WTC11 (cell line): ENCODE data around the gene FBXO45. TPM values are rescaled to one million over a fixed set of nuclear protein-coding genes. Genes with fewer than 3 reads are reported as not detected.

Experiments used
- ATAC-seq: fragments of 200-7000 bp; cut with Tn5 transposase; 2 replicates; pipeline ENCODE4 v1.10.0; 2021; ENCODE audit warnings: mild to moderate bottlenecking, moderate library complexity
- CTCF ChIA-PET: fragments of 300-600 bp; sonication (Branson Sonifier 250); formaldehyde crosslinking; loops from one replicate; lab custom pipeline; 2021; ENCODE audit warnings: antibody characterized with exemption; lab: Charles Lee
- POLR2A ChIA-PET: fragments of 350-600 bp; sonication (Branson Sonifier 250); formaldehyde crosslinking; loops from one replicate; lab custom pipeline; 2021; ENCODE audit warnings: antibody characterized with exemption; lab: Charles Lee
- DNase-seq: peaks from one replicate; pipeline ENCODE4 v3.0.0; 2021; ENCODE audit warnings: low spot score
- H3K27ac Mint-ChIP-seq: 2 replicates; pipeline ENCODE4 v1.8.0; 2021; ENCODE audit warnings: mixed read lengths
- H3K27me3 Mint-ChIP-seq: 2 replicates; pipeline ENCODE4 v1.8.0; 2021; ENCODE audit warnings: low read depth, mild to moderate bottlenecking, moderate library complexity, mixed read lengths
- H3K36me3 Mint-ChIP-seq: 2 replicates; pipeline ENCODE4 v1.8.0; 2021; ENCODE audit warnings: mixed read lengths
- H3K4me1 Mint-ChIP-seq: 2 replicates; pipeline ENCODE4 v1.8.0; 2022; ENCODE audit warnings: mixed read lengths
- H3K4me3 Mint-ChIP-seq: 2 replicates; pipeline ENCODE4 v1.8.0; 2021; ENCODE audit warnings: mild to moderate bottlenecking, moderate library complexity, mixed read lengths
- H3K9me3 Mint-ChIP-seq: 2 replicates; pipeline ENCODE4 v1.8.0; 2021; ENCODE audit warnings: mixed read lengths
- AFF4 ChIP-seq: sonication (generic); formaldehyde crosslinking; IDR thresholded peaks from 2 replicates; pipeline ENCODE4 v1.8.1; 2023; ENCODE audit warnings: mild to moderate bottlenecking, missing genetic modification reagents, borderline replicate concordance
- ARID4B ChIP-seq: sonication (generic); formaldehyde crosslinking; IDR thresholded peaks from 2 replicates; pipeline ENCODE4 v1.8.0; 2023; ENCODE audit warnings: missing genetic modification reagents, mild to moderate bottlenecking, borderline replicate concordance
- CREM ChIP-seq: sonication (generic); formaldehyde crosslinking; IDR thresholded peaks from 2 replicates; pipeline ENCODE4 v1.8.1; 2022; ENCODE audit warnings: mild to moderate bottlenecking, missing genetic modification reagents, moderate library complexity
- JUN ChIP-seq: sonication (generic); formaldehyde crosslinking; IDR thresholded peaks from 2 replicates; pipeline ENCODE4 v1.8.0; 2023; ENCODE audit warnings: mild to moderate bottlenecking, missing genetic modification reagents
- NFATC4 ChIP-seq: fragments of 250-450 bp; sonication (Bioruptor Pico); IDR thresholded peaks from 2 replicates; pipeline ENCODE4 v1.9.0; 2021; ENCODE audit warnings: mild to moderate bottlenecking
- OVOL2 ChIP-seq: fragments of 250-450 bp; sonication (Bioruptor Pico); IDR thresholded peaks from 2 replicates; pipeline ENCODE4 v1.9.0; 2021; ENCODE audit warnings: mild to moderate bottlenecking, borderline replicate concordance
- PRDM15 ChIP-seq: sonication (generic); formaldehyde crosslinking; IDR thresholded peaks from 2 replicates; pipeline ENCODE4 v1.8.0; 2022; ENCODE audit warnings: missing genetic modification reagents
- ZNF121 ChIP-seq: sonication (generic); formaldehyde crosslinking; IDR thresholded peaks from 2 replicates; pipeline ENCODE4 v1.8.0; 2023; ENCODE audit warnings: missing genetic modification reagents
- ZNF232 ChIP-seq: sonication (generic); formaldehyde crosslinking; IDR thresholded peaks from 2 replicates; pipeline ENCODE4 v1.8.0; 2022; ENCODE audit warnings: mild to moderate bottlenecking, missing genetic modification reagents
- total RNA-seq: library from RNA; stranded (reverse); gene quantifications from 3 replicates; pipeline ENCODE4 v1.2.3, GENCODE V29; 2021
- TF ChIP-seq, protein P1 (sequence below): fragments of 200-600 bp; IDR thresholded peaks from 2 replicates; pipeline ENCODE4 v1.8.0; 2022; ENCODE audit warnings: antibody characterized with exemption
- TF ChIP-seq, protein P2 (sequence below): sonication (generic); formaldehyde crosslinking; IDR thresholded peaks from 2 replicates; pipeline ENCODE4 v1.8.0; 2022; ENCODE audit warnings: mild to moderate bottlenecking, missing genetic modification reagents
- TF ChIP-seq, protein P3 (sequence below): fragments of 250-450 bp; sonication (Bioruptor Pico); IDR thresholded peaks from 2 replicates; pipeline ENCODE4 v1.9.0; 2021; ENCODE audit warnings: mild to moderate bottlenecking, borderline replicate concordance
- TF ChIP-seq, protein P4 (sequence below): sonication (generic); formaldehyde crosslinking; conservative IDR thresholded peaks from 2 replicates; pipeline ENCODE4 v1.8.1; 2022; ENCODE audit warnings: mild to moderate bottlenecking, missing genetic modification reagents

FBXO45 gene
- total RNA-seq, 1 experiment from 2014 or later: 15.4 TPM

GRCh38 chr3:196609343-196609775, 40.9 kb downstream of the FBXO45 start:
- Mint-ChIP-seq H3K9me3 (no peaks in the 10 kb centered on the region), H3K4me3 (no peak overlapping the region), H3K4me1 (peaks cover 17% of the 10 kb centered on the region), H3K27me3 (no peaks in the 10 kb centered on the region), H3K27ac (no peak overlapping the region), H3K36me3 (no peaks in the 10 kb centered on the region)
- POLR2A ChIA-PET: interaction anchor here (1.0 kb wide), 1 partner anchor 333 kb away, joined by 4 read pairs; the partner anchor contains the start of gene NCBP2
- peak; percentile 98 for ATAC-seq
- CTCF ChIA-PET: interaction anchor here (0.5 to 2.6 kb wide), 47 partner anchors 9 to 376 kb away, joined by 3 to 67 read pairs (median 4); partner anchors contain the start of genes CEP19, FBXO45, NCBP2 and NRROS
- TF ChIP-seq, protein P1, sequence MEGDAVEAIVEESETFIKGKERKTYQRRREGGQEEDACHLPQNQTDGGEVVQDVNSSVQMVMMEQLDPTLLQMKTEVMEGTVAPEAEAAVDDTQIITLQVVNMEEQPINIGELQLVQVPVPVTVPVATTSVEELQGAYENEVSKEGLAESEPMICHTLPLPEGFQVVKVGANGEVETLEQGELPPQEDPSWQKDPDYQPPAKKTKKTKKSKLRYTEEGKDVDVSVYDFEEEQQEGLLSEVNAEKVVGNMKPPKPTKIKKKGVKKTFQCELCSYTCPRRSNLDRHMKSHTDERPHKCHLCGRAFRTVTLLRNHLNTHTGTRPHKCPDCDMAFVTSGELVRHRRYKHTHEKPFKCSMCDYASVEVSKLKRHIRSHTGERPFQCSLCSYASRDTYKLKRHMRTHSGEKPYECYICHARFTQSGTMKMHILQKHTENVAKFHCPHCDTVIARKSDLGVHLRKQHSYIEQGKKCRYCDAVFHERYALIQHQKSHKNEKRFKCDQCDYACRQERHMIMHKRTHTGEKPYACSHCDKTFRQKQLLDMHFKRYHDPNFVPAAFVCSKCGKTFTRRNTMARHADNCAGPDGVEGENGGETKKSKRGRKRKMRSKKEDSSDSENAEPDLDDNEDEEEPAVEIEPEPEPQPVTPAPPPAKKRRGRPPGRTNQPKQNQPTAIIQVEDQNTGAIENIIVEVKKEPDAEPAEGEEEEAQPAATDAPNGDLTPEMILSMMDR: peak; percentile 79
- no peak for TF ChIP-seq ZNF121 (CRISPR knock-in tag)
- DNase-seq: peak; percentile 95

DNA sequence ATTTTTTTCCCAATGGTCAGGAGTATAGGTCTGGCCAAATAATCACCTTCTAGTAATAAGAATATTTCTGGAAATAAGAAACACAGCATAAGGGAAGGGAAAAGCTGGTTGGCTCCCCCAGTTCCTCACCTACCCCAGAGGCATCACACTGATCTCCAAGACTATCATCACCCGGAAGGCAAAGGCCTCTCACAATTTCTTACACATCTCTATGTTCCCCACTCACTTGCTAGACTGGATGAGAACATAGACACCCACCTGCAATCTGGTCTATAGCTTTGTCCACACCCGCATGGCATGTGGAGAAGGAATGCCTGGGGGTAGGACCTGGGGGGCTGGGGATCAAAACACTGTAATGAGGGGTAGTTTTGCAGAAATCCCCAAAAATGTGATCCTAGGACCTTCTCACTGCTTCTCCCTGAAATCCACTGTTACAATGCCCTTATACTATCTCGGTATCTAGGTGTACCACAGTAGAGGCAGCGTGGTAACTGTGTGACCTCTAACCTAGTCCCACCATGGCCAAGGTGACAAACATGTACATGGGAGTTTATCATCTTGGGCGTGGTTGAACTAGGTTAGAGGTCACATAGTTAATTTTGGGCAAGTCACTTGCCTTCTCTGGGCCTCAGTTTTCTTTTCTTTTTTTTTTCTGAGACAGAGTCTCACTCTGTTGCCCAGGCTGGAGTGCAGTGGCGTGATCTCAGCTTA, 41.5 kb downstream of the FBXO45 start:
- DNase-seq: no peak
- no peak overlapping the region for H3K4me3 Mint-ChIP-seq
- ChIA-PET CTCF (interaction anchor here (0.5 to 2.6 kb wide), 47 partner anchors 8 to 376 kb away, joined by 3 to 67 read pairs (median 4); partner anchors contain the start of genes CEP19, FBXO45, NCBP2 and NRROS), POLR2A (interaction anchor here (1.0 kb wide), 1 partner anchor 333 kb away, joined by 4 read pairs; the partner anchor contains the start of gene NCBP2)
- no peaks in the 10 kb centered on the region for H3K36me3 Mint-ChIP-seq
- no peaks in the 10 kb centered on the region for H3K27me3 Mint-ChIP-seq
- peaks cover 17% of the 10 kb centered on the region for H3K4me1 Mint-ChIP-seq
- H3K27ac Mint-ChIP-seq: no peak overlapping the region
- H3K9me3 Mint-ChIP-seq: no peaks in the 10 kb centered on the region
- no peak for ATAC-seq
- TF ChIP-seq ARID4B (CRISPR knock-in tag): no peak
- TF ChIP-seq, protein P2, sequence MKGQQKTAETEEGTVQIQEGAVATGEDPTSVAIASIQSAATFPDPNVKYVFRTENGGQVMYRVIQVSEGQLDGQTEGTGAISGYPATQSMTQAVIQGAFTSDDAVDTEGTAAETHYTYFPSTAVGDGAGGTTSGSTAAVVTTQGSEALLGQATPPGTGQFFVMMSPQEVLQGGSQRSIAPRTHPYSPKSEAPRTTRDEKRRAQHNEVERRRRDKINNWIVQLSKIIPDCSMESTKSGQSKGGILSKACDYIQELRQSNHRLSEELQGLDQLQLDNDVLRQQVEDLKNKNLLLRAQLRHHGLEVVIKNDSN (CRISPR knock-in tag): no peak
- no peak for TF ChIP-seq ZNF232 (CRISPR knock-in tag)
- TF ChIP-seq PRDM15 (CRISPR knock-in tag): no peak
- TF ChIP-seq CREM: no peak
- TF ChIP-seq NFATC4 (CRISPR knock-in tag): no peak
- TF ChIP-seq AFF4 (CRISPR knock-in tag): no peak
- TF ChIP-seq, protein P3, sequence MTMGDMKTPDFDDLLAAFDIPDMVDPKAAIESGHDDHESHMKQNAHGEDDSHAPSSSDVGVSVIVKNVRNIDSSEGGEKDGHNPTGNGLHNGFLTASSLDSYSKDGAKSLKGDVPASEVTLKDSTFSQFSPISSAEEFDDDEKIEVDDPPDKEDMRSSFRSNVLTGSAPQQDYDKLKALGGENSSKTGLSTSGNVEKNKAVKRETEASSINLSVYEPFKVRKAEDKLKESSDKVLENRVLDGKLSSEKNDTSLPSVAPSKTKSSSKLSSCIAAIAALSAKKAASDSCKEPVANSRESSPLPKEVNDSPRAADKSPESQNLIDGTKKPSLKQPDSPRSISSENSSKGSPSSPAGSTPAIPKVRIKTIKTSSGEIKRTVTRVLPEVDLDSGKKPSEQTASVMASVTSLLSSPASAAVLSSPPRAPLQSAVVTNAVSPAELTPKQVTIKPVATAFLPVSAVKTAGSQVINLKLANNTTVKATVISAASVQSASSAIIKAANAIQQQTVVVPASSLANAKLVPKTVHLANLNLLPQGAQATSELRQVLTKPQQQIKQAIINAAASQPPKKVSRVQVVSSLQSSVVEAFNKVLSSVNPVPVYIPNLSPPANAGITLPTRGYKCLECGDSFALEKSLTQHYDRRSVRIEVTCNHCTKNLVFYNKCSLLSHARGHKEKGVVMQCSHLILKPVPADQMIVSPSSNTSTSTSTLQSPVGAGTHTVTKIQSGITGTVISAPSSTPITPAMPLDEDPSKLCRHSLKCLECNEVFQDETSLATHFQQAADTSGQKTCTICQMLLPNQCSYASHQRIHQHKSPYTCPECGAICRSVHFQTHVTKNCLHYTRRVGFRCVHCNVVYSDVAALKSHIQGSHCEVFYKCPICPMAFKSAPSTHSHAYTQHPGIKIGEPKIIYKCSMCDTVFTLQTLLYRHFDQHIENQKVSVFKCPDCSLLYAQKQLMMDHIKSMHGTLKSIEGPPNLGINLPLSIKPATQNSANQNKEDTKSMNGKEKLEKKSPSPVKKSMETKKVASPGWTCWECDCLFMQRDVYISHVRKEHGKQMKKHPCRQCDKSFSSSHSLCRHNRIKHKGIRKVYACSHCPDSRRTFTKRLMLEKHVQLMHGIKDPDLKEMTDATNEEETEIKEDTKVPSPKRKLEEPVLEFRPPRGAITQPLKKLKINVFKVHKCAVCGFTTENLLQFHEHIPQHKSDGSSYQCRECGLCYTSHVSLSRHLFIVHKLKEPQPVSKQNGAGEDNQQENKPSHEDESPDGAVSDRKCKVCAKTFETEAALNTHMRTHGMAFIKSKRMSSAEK (CRISPR knock-in tag): no peak
- TF ChIP-seq, protein P4, sequence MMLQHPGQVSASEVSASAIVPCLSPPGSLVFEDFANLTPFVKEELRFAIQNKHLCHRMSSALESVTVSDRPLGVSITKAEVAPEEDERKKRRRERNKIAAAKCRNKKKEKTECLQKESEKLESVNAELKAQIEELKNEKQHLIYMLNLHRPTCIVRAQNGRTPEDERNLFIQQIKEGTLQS (CRISPR knock-in tag): no peak
- TF ChIP-seq OVOL2 (CRISPR knock-in tag): no peak
- no peak for TF ChIP-seq JUN (CRISPR knock-in tag)
